Astrocyte of the hippocampus (primary cell): ENCODE measurements around the gene IL31.
A peak's percentile ranks its signal among the peaks of the same experiment; 100 is the strongest.
"Not testable (repeated sequence)": the region's sequence is repeated elsewhere in the genome, so short reads cannot be mapped to it uniquely, and the experiment has no call there.

Experiments
- DNase-seq: peaks from one replicate; pipeline ENCODE4 v3.0.0; 2011; ENCODE audit warnings: low read depth, low spot score

The IL31 gene

DNA sequence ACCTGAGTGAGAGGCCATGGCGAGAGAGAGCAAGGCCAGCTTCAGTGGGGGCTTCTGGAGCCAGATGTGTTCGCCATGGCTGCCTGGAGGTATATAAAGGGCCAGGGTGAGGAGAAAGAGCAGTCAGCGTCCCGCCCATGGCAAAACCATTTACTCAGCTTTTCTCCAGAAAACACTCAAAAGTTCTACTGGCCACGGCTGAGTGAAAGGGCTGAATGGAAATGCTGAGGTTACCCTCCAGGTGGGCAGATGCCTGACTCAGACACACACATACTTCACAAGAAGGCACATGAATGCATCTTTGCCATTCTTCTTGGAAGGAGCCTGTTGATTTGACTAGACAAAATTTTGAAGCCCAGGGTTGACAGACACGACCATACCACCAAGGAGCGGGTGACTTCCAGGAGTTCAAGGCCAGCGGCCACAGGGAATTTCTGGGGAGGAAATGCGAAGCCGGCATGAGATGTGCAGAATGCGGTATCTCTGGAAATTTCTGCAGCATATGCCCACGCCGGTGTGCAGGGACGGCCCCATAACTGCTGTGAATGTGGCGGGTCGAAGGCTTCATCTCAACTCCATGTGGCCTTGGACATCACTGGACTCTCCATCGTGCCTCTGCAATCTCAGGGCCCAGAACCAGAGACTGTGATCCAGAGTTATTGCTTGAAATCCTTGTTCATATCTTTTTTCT, at the start of gene IL31:
IL31 (minus strand) TSS at position 67 of the 691 bp plus-strand sequence; CDS start at position 18, 49 bp downstream.
- no peak for DNase-seq

DNA sequence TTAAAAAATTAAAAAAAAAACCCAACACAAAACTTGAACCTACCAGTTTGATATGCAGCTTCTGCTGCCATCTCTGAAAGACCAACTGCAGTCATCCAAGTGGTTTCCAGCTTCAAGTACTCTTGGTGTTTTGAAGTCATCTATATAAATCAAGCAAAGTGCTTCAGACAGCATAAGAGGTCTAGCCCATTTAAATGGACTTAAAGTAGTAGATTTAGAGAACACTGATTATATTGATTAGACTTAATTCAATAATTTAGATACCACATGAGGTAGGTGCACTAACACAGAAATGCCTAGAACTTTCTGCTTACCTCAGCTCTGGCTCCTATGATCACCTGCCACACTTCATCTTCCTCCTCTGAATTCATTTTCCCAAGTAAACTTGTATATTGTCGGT, 42.4 kb upstream of the IL31 start:
- no peak for DNase-seq

DNA sequence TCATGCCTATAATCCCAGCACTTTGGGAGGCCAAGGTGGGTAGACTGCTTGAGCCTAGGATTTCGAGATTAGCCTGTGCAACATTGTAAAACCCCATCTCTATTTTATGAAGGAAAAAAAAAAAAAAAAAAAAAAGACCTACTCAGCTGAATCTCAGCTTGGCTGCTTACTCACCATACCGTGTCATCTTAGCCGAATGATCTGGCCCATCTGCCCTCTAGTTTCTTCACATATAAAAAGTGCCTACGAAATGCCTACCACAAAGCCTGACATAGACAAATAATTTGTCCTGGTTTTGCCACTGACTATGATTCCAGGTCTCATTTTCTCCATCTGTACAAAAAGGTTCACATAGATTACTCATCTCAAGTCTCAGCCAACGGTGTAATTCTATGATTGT, 41.8 kb upstream of the IL31 start:
- DNase-seq: no peak

DNA sequence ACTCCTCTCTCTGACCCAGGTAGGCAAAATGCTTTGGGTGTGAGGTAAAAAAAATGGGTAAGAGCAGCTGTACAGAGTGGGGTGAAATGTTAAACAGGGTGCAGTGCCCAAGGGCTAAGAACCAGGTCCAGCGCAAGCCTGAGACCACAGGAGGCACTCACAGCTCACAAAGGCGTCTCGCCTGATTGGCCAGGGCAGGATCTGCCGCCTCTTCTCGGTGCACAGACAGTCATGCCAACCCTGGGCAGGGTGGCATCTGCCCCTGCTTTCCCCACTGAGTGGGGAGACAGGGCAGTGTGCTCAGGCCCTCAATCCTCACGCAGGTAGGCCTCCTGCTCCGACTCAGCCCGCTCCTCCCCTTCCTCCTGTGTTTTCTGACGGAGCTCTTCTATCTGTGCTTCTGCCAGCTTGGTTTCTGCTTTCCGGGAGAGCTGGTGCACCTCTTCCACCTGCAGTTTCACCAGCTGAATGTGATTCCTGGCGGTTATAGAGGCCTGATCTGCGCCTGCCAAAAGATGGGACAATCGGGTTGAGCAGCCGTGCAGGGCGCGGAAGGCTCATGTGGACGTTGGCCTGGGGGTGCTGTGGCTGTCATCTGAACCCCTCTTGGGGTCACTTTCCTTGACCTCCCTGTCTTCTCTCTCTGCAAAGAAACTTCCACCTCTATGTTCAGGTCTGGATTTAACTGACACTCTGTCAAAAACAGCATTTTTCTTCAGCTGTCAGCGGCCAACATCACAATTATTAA, 34.2 kb upstream of the IL31 start:
- DNase-seq: no peak

DNA sequence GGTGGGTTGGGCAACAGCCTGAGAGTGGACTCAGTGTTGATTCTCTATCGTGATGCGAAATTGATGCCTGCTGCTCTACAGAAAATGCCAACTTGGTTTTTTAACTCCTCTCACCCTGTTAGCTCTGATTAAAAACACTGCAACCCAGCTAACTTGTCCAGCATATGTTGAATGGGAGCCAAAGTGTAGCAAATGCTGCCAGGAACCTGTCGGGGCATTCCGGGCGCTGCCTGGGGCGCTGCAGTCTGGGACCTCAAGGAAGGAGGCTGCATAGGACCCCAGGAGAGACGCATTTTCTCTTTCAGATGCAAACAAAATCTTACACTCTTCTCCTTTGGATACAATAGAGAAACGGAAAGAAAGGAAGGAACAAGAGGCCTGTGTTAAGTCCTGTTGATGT, 33.4 kb upstream of the IL31 start:
- peak; percentile 27 for DNase-seq

DNA sequence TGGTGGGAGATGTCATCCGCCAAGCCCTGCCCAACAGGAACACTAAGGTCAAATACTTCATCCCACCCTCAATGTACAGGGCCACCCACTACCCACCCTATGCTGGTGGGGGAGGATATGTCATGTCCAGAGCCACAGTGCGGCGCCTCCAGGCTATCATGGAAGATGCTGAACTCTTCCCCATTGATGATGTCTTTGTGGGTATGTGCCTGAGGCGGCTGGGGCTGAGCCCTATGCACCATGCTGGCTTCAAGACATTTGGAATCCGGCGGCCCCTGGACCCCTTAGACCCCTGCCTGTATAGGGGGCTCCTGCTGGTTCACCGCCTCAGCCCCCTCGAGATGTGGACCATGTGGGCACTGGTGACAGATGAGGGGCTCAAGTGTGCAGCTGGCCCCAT, 33.0 kb upstream of the IL31 start:
- DNase-seq: no peak

DNA sequence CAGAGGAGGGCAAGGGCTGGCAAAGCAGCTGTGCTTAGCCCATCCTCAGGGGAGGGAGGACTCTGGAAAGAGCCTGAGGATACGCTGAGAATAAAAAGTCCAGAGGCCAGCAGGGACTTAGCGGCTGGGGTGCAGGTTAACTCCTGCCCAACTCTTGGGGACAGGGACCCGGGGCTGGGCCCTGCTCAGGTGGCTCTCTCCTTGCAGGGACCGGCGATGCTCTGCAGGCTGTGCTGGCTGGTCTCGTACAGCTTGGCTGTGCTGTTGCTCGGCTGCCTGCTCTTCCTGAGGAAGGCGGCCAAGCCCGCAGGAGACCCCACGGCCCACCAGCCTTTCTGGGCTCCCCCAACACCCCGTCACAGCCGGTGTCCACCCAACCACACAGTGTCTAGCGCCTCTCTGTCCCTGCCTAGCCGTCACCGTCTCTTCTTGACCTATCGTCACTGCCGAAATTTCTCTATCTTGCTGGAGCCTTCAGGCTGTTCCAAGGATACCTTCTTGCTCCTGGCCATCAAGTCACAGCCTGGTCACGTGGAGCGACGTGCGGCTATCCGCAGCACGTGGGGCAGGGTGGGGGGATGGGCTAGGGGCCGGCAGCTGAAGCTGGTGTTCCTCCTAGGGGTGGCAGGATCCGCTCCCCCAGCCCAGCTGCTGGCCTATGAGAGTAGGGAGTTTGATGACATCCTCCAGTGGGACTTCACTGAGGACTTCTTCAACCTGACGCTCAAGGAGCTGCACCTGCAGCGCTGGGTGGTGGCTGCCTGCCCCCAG, 32.3 kb upstream of the IL31 start:
- no peak for DNase-seq

DNA sequence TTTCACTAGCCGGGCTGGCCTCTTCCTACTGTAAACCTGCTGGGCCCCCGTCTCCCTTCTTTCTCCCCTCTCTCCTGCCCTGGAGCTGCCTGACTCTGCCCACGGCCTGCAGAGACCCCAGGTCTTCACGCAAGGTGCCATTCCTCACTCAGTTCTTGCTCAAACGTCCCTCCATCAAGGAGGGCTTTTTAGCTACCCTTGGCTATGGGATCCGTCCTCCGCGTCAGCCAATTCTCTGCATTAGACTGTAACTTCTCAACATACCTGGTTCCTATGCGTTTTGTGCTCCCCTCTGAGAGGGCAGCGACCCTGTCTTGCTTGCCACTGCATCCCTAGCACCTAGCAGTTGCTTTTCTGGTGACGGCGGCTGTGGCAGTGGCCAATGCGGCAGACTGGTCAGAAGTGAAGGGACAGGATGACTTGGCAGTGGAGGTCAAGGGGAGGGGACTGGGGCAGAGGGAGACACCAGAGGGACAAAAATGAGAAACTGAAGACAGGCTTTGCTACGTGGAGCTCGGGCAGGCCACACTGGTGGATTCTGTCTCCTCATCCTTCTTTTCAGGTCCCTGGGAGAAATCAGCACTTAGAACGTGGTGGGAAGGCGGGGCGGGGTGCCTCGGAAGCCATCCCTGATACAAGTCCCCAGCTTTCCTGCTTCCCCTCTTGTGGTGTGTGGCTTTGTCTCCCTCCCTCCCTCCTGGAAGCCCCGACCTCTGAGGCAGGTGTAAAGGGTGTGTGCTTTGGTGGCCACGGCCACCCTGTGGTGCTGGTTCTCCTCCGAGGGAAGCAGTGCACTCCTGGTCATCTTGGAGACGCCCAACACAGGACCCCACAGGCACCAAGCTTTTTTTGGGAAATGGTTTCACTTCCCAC, 31.3 kb upstream of the IL31 start:
- DNase-seq: no peak

DNA sequence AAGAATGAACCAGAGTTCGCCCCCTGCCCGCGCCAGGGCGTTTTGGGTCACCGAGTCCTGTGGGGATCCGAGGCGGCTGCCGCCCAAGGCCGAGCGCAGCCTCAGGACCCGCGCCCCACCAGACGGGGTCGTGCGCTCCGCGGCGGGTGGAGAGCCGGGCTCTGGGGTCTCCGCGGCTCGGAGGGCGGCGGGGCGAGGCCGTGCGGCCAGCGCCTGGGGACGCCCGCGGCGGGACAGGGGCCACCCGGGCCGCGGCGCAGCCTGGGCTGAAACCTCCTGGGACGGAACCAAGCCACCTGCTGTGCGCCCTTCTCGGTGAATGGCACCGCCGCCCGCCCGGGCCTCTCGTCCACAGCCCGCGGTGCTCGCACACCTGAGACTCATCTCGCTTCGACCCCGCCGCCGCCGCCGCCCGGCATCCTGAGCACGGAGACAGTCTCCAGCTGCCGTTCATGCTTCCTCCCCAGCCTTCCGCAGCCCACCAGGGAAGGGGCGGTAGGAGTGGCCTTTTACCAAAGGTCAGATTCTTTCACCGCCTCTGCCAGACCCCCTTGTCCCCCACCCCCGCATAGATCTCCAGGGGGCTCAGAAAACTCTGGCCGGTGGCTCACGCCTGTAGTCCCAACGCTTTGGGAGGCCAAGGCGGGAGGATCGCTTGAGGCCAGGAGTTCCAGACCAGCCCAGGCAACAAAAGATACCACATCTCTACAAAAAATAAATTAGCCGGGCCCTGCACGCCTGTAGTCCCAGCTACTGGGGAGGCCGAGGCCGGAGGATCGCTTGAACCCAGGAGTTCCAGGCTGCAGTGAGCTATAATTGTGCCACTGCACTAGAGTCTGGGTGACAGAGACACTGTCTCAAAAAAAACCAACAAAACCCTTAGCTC, 30.4 kb upstream of the IL31 start:
- peak; percentile 15 for DNase-seq

DNA sequence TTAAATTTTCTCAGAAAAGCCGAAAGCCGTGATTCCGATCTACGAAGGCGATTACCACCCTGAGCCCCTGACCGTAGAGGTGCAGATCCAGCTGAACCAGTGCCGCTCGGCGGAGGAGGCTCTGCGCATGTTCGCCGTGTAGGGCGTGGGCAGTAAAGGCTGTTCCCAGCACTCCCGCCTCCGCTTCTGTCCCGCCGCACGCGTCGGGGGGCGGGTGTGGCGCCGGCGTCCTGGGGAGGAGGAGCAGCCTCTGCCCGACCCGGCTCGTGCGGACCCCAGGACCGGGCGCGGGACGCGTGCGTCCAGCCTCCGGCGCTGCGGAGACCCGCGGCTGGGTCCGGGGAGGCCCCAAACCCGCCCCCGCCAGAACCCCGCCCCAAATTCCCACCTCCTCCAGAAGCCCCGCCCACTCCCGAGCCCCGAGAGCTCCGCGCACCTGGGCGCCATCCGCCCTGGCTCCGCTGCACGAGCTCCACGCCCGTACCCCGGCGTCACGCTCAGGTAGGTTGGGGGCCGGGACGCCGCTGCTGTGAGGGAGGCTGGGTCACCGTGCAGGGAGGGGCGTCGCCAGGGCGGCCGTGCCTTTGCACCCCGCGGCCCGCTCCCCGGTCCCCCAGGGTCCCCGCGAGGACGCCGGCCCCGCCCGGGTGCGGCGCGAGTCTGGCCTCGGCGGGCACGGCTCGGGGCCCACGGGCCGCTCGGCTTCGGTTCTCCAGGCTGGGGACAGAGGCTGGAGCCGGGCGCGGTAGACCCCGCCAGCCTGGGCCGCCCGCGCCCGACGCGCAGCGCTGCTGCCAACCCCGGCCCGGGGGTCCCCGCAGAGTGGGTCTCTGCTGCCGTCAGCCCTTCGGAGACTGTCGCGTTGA, 29.5 kb upstream of the IL31 start, which contains the start of gene B3GNT4:
B3GNT4 (plus strand) TSS at position 409 of the 866 bp plus-strand sequence. CDS start 910 bp downstream, outside the sequence.
- peak; percentile 73 for DNase-seq

DNA sequence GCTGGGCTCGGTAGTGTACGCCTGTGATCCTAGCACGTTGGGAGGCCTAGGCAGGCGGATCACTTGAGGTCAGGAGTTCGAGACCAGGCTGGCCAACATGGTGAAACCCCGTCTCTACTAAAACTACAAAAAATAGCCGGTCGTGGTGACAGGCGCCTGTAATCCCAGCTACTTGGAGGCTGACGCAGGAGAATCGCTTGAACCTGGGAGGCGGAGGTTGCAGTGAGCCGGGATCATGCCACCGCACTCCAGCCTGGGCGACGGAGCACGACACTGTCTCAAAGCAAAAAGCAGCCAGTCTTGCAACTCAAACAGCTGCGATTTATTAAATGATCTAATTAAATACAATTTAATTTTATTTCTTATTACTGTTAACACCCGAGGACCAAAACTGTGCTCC, 28.8 kb upstream of the IL31 start:
- not testable (repeated sequence) for DNase-seq

DNA sequence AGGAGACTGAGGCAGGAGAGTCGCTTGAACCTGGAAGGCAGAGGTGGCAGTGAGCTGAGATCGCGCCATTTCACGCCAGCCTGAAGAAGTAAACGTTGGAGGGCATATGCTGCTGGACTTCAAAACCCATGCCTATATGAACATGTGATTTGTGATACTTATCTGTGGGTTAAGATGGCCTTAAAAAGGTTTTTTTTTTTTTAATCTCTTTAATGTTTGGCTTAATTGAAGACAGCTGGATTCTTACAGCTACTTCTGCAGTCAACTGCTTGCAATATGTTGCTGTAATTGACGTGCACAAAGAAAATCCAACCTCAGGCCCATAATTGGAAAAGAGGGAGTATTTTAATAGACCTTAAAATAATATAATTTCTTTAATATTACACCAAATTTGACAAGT, 28.0 kb upstream of the IL31 start:
- DNase-seq: no peak

DNA sequence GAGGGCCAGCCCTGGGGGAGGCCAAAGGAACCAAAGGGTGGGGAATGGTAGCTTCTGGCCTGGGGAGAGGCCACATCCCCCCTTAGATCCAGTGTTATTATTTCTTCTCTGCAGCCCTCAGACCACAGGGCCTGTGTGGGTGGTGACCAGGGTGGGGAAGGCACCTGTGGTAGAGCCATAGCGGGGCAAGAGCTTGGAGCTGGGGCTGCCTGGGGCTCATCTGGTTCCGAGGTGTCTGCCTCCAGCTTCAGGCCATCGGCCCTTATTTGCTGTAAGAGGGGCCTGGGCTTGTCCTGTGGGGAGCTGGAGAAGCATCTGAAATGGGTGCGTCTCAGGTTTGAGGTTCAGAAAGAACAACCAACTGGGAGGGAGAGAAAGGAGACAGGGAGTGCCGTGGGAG, 27.4 kb upstream of the IL31 start:
- no peak for DNase-seq

DNA sequence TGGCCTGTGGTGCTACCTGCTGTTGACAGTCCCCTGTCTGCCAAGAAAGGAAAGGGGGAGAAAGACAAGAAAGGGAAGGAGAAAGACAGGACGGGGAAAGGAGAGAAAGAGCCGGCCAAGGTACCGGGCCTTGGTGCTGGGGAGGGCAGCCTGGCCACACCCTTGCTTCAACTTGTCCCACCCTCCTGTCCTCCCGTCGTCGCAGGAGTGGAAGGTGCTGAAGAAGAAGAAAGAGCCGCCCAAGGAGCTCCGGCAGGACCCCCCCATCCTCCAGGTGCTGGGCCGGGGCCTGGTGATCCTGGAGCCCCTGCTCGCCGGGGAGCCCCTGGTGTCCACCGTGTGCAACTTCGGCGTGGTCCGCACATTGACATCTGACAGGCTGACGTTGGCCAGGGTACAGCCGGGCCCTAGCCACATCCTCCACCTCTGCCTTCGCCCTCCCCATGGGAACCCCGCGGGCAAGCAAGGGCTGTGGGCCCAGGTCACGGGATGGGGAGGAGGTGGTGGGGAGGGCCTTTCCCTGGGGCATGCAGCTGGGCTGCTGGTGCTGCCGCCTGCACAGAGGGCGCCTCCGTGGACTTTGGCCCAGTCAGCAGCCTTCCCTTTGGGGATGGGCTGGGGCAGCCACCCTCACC, 26.6 kb upstream of the IL31 start:
- DNase-seq: no peak

DNA sequence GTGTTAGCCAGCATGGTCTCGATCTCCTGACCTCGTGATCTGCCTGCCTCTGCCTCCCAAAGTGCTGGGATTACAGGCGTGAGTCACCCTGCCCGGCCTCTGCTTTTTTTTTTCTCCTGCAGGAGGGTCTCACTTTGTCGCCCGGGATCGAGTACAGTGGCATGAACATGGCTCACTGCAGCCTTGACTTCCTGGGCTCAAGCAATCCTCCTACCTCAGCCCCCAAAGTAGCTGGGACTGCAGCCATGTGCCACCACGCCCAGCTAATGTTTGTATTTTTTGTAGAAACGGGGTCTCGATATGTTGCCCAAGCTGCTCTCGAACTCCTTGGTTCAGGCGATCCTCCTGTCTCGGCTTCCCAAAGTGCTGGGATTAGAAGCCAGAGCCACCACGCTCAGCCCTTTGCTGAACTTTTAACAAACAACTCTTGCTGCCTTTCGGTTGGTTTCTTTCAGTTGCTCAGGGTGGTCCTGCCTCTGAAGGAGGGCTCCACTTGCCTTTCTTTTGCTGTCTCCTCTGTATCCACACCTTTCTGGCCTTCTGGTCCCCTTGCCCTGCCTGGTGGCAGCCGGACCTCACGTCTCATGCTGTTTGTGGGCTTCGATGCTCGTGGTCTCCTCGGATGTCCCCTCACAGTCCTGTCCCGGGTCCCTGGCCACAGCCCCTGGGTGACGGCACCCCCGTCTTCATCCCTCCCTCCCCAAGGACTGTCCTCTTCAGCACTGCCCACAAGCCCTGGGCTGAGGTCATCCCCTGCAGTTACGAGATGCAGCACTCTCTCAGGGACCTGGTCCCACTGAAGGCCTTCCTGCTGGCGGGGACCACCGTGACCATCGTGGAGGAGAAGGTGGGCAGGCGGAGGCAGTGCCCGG, 25.7 kb upstream of the IL31 start:
- DNase-seq: no peak

DNA sequence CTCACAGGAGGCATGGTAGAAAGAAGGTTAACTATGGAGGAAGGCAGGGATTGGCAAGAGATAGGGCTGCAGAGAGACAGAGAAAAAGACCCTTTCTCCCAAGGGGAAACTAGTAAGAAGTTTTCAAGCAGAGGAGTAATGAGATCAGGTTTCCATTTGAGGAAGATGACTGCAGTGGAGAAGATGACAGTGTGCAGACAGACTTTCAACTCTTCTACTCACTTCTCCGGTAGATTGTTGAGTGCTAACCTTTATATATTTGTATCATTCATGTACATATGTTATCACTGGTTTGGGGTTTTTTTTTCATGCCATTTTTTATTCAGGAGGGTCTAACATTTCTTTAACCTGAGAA, 23.6 kb upstream of the IL31 start:
- DNase-seq: no peak

DNA sequence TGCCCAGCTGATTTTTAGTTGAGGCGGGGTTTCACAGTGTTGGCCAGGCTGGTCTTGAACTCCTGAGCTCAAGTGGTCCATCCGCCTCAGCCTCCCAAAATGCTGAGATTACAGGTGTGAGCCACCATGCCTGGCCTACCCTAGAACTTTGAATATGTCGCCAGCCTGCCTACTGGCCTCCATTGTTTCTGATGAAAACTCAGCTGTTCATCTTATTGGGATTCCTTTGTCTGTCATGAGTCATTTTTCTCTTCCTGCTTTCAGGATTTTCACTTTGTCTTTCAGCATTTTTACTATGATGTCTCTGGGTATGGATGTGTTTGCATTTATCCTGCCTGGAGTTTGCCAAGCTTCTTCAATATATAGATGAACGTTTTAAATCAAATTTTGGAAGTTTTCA, 21.4 kb upstream of the IL31 start:
- no peak for DNase-seq

DNA sequence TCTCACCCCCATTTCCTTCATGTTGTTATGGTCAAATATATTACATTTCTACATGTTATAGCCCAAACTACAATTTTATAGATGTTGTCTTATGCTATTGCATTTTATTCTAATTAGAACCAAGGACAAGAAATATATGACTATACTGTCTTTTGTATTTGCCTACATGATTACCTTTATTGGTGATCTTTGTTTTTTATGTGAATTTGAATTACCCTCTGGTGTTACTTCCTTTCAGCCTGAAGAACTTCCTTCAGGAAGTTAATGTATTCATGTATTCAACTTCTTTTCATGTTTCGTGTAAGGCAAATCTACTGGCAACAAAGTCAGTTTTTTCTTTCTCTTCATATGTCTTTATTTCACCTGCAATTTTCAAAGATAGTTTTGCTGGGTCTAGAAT, 20.8 kb upstream of the IL31 start:
- no peak for DNase-seq
